Mucosa of descending colon (tissue), 3 donors: ENCODE data around the gene CRYBB1. TPM values are rescaled to one million over a fixed set of nuclear protein-coding genes. Genes with fewer than 3 reads are reported as not detected.

ENCODE experiments used
- ATAC-seq: fragments of 200-7000 bp; cut with Tn5 transposase; one replicate; pipeline ENCODE4 v1.9.1; 2020; ENCODE audit warnings: mild to moderate bottlenecking, moderate library complexity
- DNase-seq, 3 donors: peaks; one replicate each; pipeline ENCODE4 v3.0.0-alpha.2; 2020
- H3K36me3 ChIP-seq: fragments of 200-600 bp; one replicate; pipeline ENCODE4 v1.8.0; 2021; ENCODE audit warnings: low read depth, mild to moderate bottlenecking
- H3K4me1 ChIP-seq: fragments of 200-600 bp; one replicate; pipeline ENCODE4 v1.8.0; 2021; ENCODE audit warnings: low read depth, mild to moderate bottlenecking
- H3K4me3 ChIP-seq: fragments of 200-600 bp; one replicate; pipeline ENCODE4 v1.8.0; 2021; ENCODE audit warnings: mild to moderate bottlenecking
- H3K9me3 ChIP-seq: fragments of 200-600 bp; one replicate; pipeline ENCODE4 v1.8.0; 2021; ENCODE audit warnings: mild to moderate bottlenecking
- intact Hi-C, 2 donors: fragments of 100-400 bp; cut with DNase I in 1 of 2; cut with micrococcal nuclease in 1 of 2; formaldehyde crosslinking; loops; one replicate each; pipeline versions ENCODE4 v1.11.0 to v1.11.1; 2022; cut with DNase I, micrococcal nuclease
- total RNA-seq, 3 donors: library from RNA; stranded (reverse); fragmentation: NEBNext Ultra II Directional in 2 of 3; extraction: Animal tissue kit (Norgen Biotek cat#: 25700) in 2 of 3; gene quantifications; one replicate each; pipeline versions ENCODE4 v1.2.1 to v1.2.4, GENCODE V29; 2021 to 2023
- TF ChIP-seq, protein P1 (sequence below): fragments of 200-600 bp; IDR thresholded peaks from one replicate; pipeline ENCODE4 v1.8.0; 2022; ENCODE audit warnings: antibody characterized with exemption, mild to moderate bottlenecking
- donor health status: DM: no; HTN: no; CAD: no; lungs with moderate emphysema.
- donor health status: DM: no; HTN: no; CAD: no.
- donor health status: DM: no; HTN: yes; CAD: no.

The CRYBB1 gene
- total RNA-seq, 3 donors from 2014 or later, result 1.0 TPM; not detected in 2

DNA sequence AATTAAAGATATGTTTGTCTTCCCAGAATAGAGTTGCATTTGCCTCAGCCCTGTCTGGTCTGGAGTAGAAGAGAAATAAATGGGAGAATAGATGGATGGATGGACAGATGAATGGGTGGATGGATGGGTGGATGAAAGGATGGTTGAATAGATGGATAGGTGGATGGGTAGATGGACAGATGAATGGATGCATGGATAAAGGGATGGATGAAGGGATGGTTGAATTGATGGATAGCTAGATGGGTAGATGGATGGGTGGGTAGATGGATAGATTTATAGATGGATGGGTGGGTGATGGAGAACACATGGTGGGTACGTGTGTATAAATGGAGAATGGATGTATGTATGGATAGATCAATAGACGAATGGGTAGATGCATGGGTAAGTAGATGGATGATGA, 8.5 kb downstream of the CRYBB1 start:
- DNase-seq, result no peak
- no peaks in the 10 kb centered on the region for H3K9me3 ChIP-seq
- ATAC-seq, result no peak
- TF ChIP-seq, protein P1, sequence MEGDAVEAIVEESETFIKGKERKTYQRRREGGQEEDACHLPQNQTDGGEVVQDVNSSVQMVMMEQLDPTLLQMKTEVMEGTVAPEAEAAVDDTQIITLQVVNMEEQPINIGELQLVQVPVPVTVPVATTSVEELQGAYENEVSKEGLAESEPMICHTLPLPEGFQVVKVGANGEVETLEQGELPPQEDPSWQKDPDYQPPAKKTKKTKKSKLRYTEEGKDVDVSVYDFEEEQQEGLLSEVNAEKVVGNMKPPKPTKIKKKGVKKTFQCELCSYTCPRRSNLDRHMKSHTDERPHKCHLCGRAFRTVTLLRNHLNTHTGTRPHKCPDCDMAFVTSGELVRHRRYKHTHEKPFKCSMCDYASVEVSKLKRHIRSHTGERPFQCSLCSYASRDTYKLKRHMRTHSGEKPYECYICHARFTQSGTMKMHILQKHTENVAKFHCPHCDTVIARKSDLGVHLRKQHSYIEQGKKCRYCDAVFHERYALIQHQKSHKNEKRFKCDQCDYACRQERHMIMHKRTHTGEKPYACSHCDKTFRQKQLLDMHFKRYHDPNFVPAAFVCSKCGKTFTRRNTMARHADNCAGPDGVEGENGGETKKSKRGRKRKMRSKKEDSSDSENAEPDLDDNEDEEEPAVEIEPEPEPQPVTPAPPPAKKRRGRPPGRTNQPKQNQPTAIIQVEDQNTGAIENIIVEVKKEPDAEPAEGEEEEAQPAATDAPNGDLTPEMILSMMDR, result no peak
- intact Hi-C loops, result no loop called here
- H3K36me3 ChIP-seq, result no peaks in the 10 kb centered on the region
- no peaks in the 10 kb centered on the region for H3K4me1 ChIP-seq
- no peak overlapping the region for H3K4me3 ChIP-seq

DNA sequence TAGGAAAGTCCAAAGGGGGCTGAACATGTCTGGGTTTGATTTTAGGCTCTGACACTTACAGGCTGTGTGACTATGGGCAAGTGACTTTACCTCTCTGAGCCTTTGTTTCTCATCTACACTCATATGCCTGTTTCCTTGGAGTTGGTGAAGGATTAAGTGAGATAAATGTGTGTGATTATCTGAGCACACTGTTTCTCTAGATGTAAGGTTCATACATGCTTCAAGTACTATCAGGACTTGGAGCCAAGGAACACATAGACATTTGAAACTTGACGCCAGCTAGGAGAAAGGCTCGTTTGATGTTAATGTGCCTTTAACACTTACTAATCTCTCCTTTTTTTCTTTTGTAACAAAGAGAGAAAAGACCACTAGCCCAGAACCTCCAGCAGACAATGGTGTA, 9.7 kb downstream of the CRYBB1 start:
- Histone ChIP-seq H3K4me3 (no peak overlapping the region), H3K9me3 (no peaks in the 10 kb centered on the region), H3K36me3 (no peaks in the 10 kb centered on the region), H3K4me1 (no peaks in the 10 kb centered on the region)
- DNase-seq (no peak), ATAC-seq (no peak)
- TF ChIP-seq, protein P1, result no peak
- intact Hi-C loops, result no loop called here

DNA sequence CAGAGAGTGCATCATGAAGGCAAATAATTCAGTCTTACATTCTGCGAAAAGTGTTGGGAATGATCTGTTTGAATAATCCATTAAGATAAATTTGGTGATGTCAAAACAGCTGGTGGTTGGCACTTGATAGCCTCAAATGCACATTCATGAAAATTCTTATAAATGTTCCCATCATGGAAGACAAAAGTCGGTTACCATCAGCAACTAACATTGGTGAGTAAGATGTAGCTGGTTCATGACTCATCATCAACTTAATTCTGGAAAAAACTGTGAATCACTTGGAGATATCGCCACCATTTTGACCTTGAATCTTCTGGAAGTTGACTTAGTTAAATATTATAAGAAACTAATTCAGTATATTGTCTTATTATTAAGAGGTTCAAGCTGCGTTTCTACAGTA, 11.2 kb downstream of the CRYBB1 start:
- intact Hi-C loops, result no loop called here
- H3K36me3 ChIP-seq, result no peaks in the 10 kb centered on the region
- ATAC-seq, result no peak

DNA sequence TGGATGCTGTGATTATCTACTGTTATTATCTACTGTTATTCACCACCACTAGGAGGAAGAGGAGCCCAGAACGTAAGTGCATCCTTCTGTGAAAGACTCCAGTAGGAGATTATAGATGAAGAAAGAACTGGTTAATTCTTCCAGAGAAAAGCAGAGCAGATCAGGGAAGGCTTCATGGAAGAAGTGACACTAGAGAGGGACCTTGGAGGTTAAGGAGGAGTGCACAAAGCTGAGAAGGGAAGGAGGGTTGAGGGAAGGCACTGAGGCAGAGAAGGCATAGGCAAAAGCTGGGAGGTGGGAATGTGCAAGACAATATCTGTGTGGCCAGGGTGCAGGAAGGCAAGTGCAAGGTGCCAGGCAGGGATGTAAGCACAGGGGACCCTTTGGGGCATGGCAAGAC, 13.5 kb downstream of the CRYBB1 start:
- intact Hi-C loops, result no loop called here
- ATAC-seq (no peak), DNase-seq (no peak)
- Histone ChIP-seq H3K9me3 (no peaks in the 10 kb centered on the region), H3K4me1 (no peaks in the 10 kb centered on the region), H3K4me3 (no peak overlapping the region), H3K36me3 (no peaks in the 10 kb centered on the region)
- TF ChIP-seq, protein P1, result no peak

More for the DNA sequence above, 11.2 kb downstream of the CRYBB1 start:
- Histone ChIP-seq H3K4me3 (no peak overlapping the region), H3K9me3 (no peaks in the 10 kb centered on the region), H3K4me1 (no peaks in the 10 kb centered on the region)
- DNase-seq, result no peak
- TF ChIP-seq, protein P1, result no peak

DNA sequence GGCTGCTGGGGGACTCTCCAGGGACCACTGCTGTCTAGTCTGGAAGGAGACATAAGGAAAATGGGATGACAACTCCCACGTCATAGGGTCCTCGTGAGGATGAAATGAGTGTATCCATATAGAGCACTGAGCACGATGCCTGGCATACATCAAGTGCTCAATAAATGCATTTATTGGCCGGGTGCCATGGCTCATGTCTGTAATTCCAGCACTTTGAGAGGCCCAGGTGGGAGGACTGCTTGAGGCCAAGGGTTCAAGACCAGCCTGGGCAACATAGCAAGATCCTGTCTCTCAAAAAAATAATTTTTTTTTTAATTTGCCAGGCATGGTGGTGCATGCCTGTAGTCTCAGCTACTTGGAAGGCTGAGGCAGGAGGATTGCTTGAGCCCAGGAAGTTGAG, 15.7 kb downstream of the CRYBB1 start:
- Histone ChIP-seq H3K9me3 (no peaks in the 10 kb centered on the region), H3K36me3 (no peaks in the 10 kb centered on the region), H3K4me3 (no peak overlapping the region), H3K4me1 (no peaks in the 10 kb centered on the region)
- DNase-seq (no peak), ATAC-seq (no peak)
- TF ChIP-seq, protein P1, result no peak
- intact Hi-C loops, result no loop called here

DNA sequence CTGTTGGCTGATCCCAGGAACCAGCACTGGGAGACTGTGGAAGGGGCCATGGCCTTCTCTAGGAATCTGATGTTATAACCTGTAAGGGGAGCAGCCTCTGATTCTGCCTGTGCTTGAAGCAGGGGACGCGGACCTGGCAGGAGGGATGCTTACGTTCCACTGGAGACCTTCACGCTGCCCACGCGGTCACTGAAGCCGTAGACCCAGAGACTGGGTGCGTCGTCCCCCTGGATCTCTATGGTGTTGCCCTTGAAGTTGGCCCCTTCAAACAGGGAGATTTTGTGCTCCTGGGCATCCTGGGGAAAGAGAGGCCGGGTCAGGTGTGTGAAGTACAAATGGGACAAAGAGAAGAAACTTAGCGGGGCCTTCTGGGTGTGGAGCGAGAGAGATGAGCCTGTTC, 16.1 kb downstream of the CRYBB1 start:
- TF ChIP-seq, protein P1, result no peak
- ATAC-seq, result no peak
- H3K36me3 ChIP-seq, result no peaks in the 10 kb centered on the region
- no peak for DNase-seq
- H3K9me3 ChIP-seq, result no peaks in the 10 kb centered on the region
- no peaks in the 10 kb centered on the region for H3K4me1 ChIP-seq
- no peak overlapping the region for H3K4me3 ChIP-seq
- intact Hi-C loops, result no loop called here
